H1 (cell line): ENCODE data around the gene MYLK3. TPM values are rescaled to one million over a fixed set of nuclear protein-coding genes. Genes with fewer than 3 reads are reported as not detected.

Experiments used
- CTCF ChIA-PET: fragments of 300-600 bp; sonication (Branson Sonifier 250); formaldehyde crosslinking; loops from one replicate; lab custom pipeline; 2021; ENCODE audit not compliant: partially characterized antibody; lab: Charles Lee
- POLR2A ChIA-PET: fragments of 300-600 bp; sonication (Branson Sonifier 250); formaldehyde crosslinking; loops from one replicate; lab custom pipeline; 2021; ENCODE audit warnings: inconsistent platforms; ENCODE audit not compliant: partially characterized antibody; lab: Charles Lee
- DNase-seq, 2 experiments: peaks; one replicate each; pipeline versions ENCODE4 v3.0.0 to v3.0.0-alpha.2; 2010 to 2022; ENCODE audit warnings: low spot score in 2 of 2, low read depth in 1 of 2, mixed read lengths in 1 of 2
- FAIRE-seq: peaks from 2 replicates; lab custom pipeline; 2011; peaks lifted over from hg19 to GRCh38; lab: Jason Lieb, UNC
- H2AFZ ChIP-seq: 2 replicates; pipeline ENCODE4 v1.8.1; 2012; ENCODE audit warnings: low read length, inconsistent platforms
- H2AK5ac ChIP-seq: 2 replicates; pipeline ENCODE4 v1.6.1; 2013; ENCODE audit warnings: low read depth, low read length
- H2BK120ac ChIP-seq: replicated peaks from 2 replicates; pipeline ENCODE3; 2013; ENCODE audit warnings: low read depth, low read length, inconsistent platforms
- H2BK12ac ChIP-seq: 2 replicates; pipeline ENCODE4 v1.6.1; 2013; ENCODE audit warnings: low read depth, low read length
- H2BK15ac ChIP-seq: 2 replicates; pipeline ENCODE4 v1.6.1; 2013; ENCODE audit warnings: low read length
- H2BK20ac ChIP-seq: 2 replicates; pipeline ENCODE4 v1.6.1; 2013; ENCODE audit warnings: low read length
- H2BK5ac ChIP-seq: 2 replicates; pipeline ENCODE4 v1.6.1; 2013; ENCODE audit warnings: low read depth, low read length
- H3K14ac ChIP-seq: 2 replicates; pipeline ENCODE4 v1.6.1; 2013; ENCODE audit warnings: inconsistent platforms; ENCODE audit not compliant: insufficient read length
- H3K18ac ChIP-seq: 2 replicates; pipeline ENCODE4 v1.6.1; 2013; ENCODE audit warnings: low read length; ENCODE audit errors: extremely low read depth
- H3K23ac ChIP-seq: 2 replicates; pipeline ENCODE4 v1.6.1; 2013; ENCODE audit warnings: inconsistent platforms; ENCODE audit not compliant: insufficient read length
- H3K23me2 ChIP-seq: 2 replicates; pipeline ENCODE4 v1.6.1; 2013; ENCODE audit warnings: low read depth, low read length
- H3K27ac ChIP-seq: 2 replicates; pipeline ENCODE4 v1.6.1; 2011; ENCODE audit warnings: low read depth, low read length, inconsistent platforms
- H3K27me3 ChIP-seq, 4 experiments: replicated peaks in 1 of 4; 1 replicate in 1 of 4; 2 replicates in 3 of 4; pipeline versions ENCODE4 v1.6.1 to v1.8.1; 2011 to 2013; ENCODE audit warnings: low read length in 3 of 4, mild to moderate bottlenecking in 3 of 4, inconsistent platforms in 2 of 4, mixed read lengths in 2 of 4, moderate library complexity in 1 of 4; ENCODE audit not compliant: control insufficient read depth in 3 of 4, insufficient read depth in 3 of 4; ENCODE audit errors: extremely low read depth in 1 of 4
- H3K36me3 ChIP-seq, 4 experiments: 2 replicates each; pipeline versions ENCODE4 v1.6.1 to v1.8.1; 2011 to 2013; ENCODE audit warnings: mild to moderate bottlenecking in 4 of 4, low read length in 3 of 4, moderate library complexity in 2 of 4, control low read depth in 1 of 4, inconsistent platforms in 1 of 4; ENCODE audit not compliant: insufficient read depth in 4 of 4, control insufficient read depth in 2 of 4
- H3K4ac ChIP-seq: replicated peaks from 2 replicates; pipeline ENCODE3; 2013; ENCODE audit warnings: low read length, low read depth, mixed read lengths, inconsistent platforms; ENCODE audit not compliant: insufficient read length
- H3K4me1 ChIP-seq, 4 experiments: replicated peaks in 1 of 4; 1 replicate in 1 of 4; 2 replicates in 3 of 4; pipeline versions ENCODE4 v1.6.1 to v1.8.1; 2011 to 2013; ENCODE audit warnings: low read length in 3 of 4, inconsistent platforms in 2 of 4, mixed read lengths in 1 of 4; ENCODE audit not compliant: insufficient read depth in 4 of 4, control insufficient read depth in 3 of 4
- H3K4me2 ChIP-seq, 2 experiments: 2 replicates each; pipeline versions ENCODE4 v1.6.1 to v1.8.1; 2011 to 2013; ENCODE audit warnings: low read depth in 2 of 2, low read length in 2 of 2, control low read depth in 1 of 2, inconsistent platforms in 1 of 2, mild to moderate bottlenecking in 1 of 2; ENCODE audit not compliant: insufficient read depth in 1 of 2
- H3K4me3 ChIP-seq, 4 experiments: fragments of 200-600, 300-600 bp in 1 of 4; sonication (generic), shearing (Covaris generic), sonication (Bioruptor Twin) in 1 of 4; 2 replicates each; pipeline versions ENCODE4 v1.5.1 to v1.8.1; 2011 to 2016; ENCODE audit warnings: low read length in 4 of 4, low read depth in 3 of 4, control low read depth in 2 of 4, inconsistent platforms in 2 of 4, mild to moderate bottlenecking in 2 of 4, mixed read lengths in 1 of 4, moderate library complexity in 1 of 4; ENCODE audit not compliant: insufficient read depth in 2 of 4; ENCODE audit errors: extremely low read depth in 1 of 4
- H3K56ac ChIP-seq: replicated peaks from 2 replicates; pipeline ENCODE3; 2013; ENCODE audit warnings: low read depth, mild to moderate bottlenecking, mixed read lengths, low read length, inconsistent platforms; ENCODE audit not compliant: insufficient read length
- H3K79me1 ChIP-seq: 2 replicates; pipeline ENCODE4 v1.6.1; 2013; ENCODE audit warnings: low read depth, low read length, control low read depth
- H3K79me2 ChIP-seq, 2 experiments: 2 replicates each; pipeline versions ENCODE4 v1.6.1 to v1.8.1; 2012 to 2013; ENCODE audit warnings: low read length in 2 of 2, mild to moderate bottlenecking in 2 of 2, inconsistent platforms in 1 of 2; ENCODE audit not compliant: insufficient read depth in 2 of 2, control insufficient read depth in 1 of 2
- H3K9ac ChIP-seq, 4 experiments: replicated peaks in 1 of 4; 1 replicate in 1 of 4; 2 replicates in 3 of 4; pipeline versions ENCODE4 v1.6.1 to v1.8.1; 2011 to 2013; ENCODE audit warnings: low read depth in 3 of 4, low read length in 3 of 4, control low read depth in 2 of 4, mild to moderate bottlenecking in 2 of 4, moderate library complexity in 2 of 4, inconsistent platforms in 1 of 4; ENCODE audit errors: extremely low read depth in 1 of 4
- H3K9me3 ChIP-seq, 2 experiments: 2 replicates each; pipeline versions ENCODE4 v1.6.1 to v1.8.1; 2012 to 2013; ENCODE audit warnings: mild to moderate bottlenecking in 2 of 2, moderate library complexity in 2 of 2, control low read depth in 1 of 2, inconsistent platforms in 1 of 2, low read depth in 1 of 2, low read length in 1 of 2, mixed read lengths in 1 of 2; ENCODE audit not compliant: insufficient read depth in 2 of 2
- H4K20me1 ChIP-seq, 2 experiments: replicated peaks in 1 of 2; 2 replicates each; pipeline versions ENCODE3 to v1.8.1; 2011 to 2013; ENCODE audit warnings: inconsistent platforms in 2 of 2, low read length in 2 of 2, mild to moderate bottlenecking in 1 of 2; ENCODE audit not compliant: insufficient read depth in 2 of 2, control insufficient read depth in 1 of 2
- H4K5ac ChIP-seq: 2 replicates; pipeline ENCODE4 v1.6.1; 2013; ENCODE audit warnings: low read length, low read depth, mixed read lengths, inconsistent platforms; ENCODE audit not compliant: insufficient read length
- H4K8ac ChIP-seq: 2 replicates; pipeline ENCODE4 v1.8.0; 2013; ENCODE audit warnings: mild to moderate bottlenecking, moderate library complexity, low read length, inconsistent platforms; ENCODE audit not compliant: insufficient read depth; ENCODE audit errors: extremely low read depth
- H4K91ac ChIP-seq: replicated peaks from 2 replicates; pipeline ENCODE3; 2013; ENCODE audit warnings: low read length, mixed read lengths, inconsistent platforms; ENCODE audit not compliant: insufficient read length
- ASH2L ChIP-seq: fragments of 200-600, 300-600 bp; sonication (generic); IDR thresholded peaks from one replicate; pipeline ENCODE4 v1.7.1; 2017; ENCODE audit warnings: low read length
- BCL11A ChIP-seq, 2 experiments: IDR thresholded peaks; one replicate each; pipeline ENCODE4 v1.6.1; 2011; ENCODE audit warnings: low read depth in 2 of 2, low read length in 2 of 2, mild to moderate bottlenecking in 2 of 2
- BRCA1 ChIP-seq: IDR thresholded peaks from 2 replicates; pipeline ENCODE4 v1.6.1; 2012; ENCODE audit warnings: low read depth, low read length, improper control_type of control experiment
- KDM4A ChIP-seq: IDR thresholded peaks from one replicate; pipeline ENCODE4 v1.7.1; 2012; ENCODE audit warnings: low read depth, mild to moderate bottlenecking, moderate library complexity, low read length, inconsistent platforms; ENCODE audit not compliant: severe bottlenecking
- PHF8 ChIP-seq: fragments of 200-600 bp; sonication (generic); conservative IDR thresholded peaks from 2 replicates; pipeline ENCODE4 v1.7.1; 2012; ENCODE audit warnings: low read depth, mild to moderate bottlenecking, inconsistent platforms, low read length, moderate library complexity
- POLR2AphosphoS5 ChIP-seq: IDR thresholded peaks from 2 replicates; pipeline ENCODE4 v1.6.1; 2011; ENCODE audit warnings: low read depth, low read length
- SP2 ChIP-seq: IDR thresholded peaks from 2 replicates; pipeline ENCODE4 v1.6.1; 2012; ENCODE audit warnings: mild to moderate bottlenecking, low read length, inconsistent platforms
- TAF1 ChIP-seq: IDR thresholded peaks from 2 replicates; pipeline ENCODE4 v1.6.1; 2011; ENCODE audit warnings: mild to moderate bottlenecking, low read depth, low read length
- YY1 ChIP-seq: IDR thresholded peaks from 2 replicates; pipeline ENCODE4 v1.6.1; 2011; ENCODE audit warnings: low read depth, mild to moderate bottlenecking, low read length
- WGBS, 2 experiments: shearing (Covaris generic) in 1 of 2; methylation state at CpG; one replicate each; pipeline versions ENCODE4 v1.1.6 to v1.1.7; 2013 to 2015; ENCODE audit warnings: low lambda C conversion rate in 2 of 2, mixed read lengths in 2 of 2, inconsistent platforms in 1 of 2, low coverage in 1 of 2, missing lambda C conversion rate in 1 of 2; ENCODE audit not compliant: insufficient replicate concordance in 2 of 2, insufficient coverage in 1 of 2, insufficient read length in 1 of 2; ENCODE audit errors: extremely low coverage in 1 of 2, missing lambda C conversion rate in 1 of 2; 5-methylcytosine and 5-hydroxymethylcytosine counted together
- polyA plus RNA-seq, 7 experiments: library from polyadenylated mRNA; depleted of rRNA in 3 of 7; stranded (reverse) in 5 of 7; unstranded in 2 of 7; fragments of >200 nt in 5 of 7; fragments of 200-250 nt in 2 of 7; gene quantifications; 1 replicate in 5 of 7; 2 replicates in 1 of 7; 4 replicates in 1 of 7; pipeline versions ENCODE4 v1.2.1 to v1.2.3, GENCODE V29; 2011 to 2013; ENCODE audit warnings: missing spikeins in 2 of 7, mixed read lengths in 2 of 7
- total RNA-seq: library from RNA; stranded (reverse); fragmentation: NEBNext Ultra II Directional; extraction: Animal tissue kit (Norgen Biotek cat#: 25700); gene quantifications from 2 replicates; pipeline ENCODE4 v1.2.1, GENCODE V29; 2021
- TF ChIP-seq, protein P1 (sequence below): IDR thresholded peaks from 2 replicates; pipeline ENCODE4 v1.6.1; 2012; ENCODE audit warnings: inconsistent platforms

The MYLK3 gene
- total and polyA plus RNA-seq, 2 of the 8 experiments (the other 6 are each of a cell fraction or from before 2014, with no cell fraction given): 0.14 to 0.35 TPM

DNA sequence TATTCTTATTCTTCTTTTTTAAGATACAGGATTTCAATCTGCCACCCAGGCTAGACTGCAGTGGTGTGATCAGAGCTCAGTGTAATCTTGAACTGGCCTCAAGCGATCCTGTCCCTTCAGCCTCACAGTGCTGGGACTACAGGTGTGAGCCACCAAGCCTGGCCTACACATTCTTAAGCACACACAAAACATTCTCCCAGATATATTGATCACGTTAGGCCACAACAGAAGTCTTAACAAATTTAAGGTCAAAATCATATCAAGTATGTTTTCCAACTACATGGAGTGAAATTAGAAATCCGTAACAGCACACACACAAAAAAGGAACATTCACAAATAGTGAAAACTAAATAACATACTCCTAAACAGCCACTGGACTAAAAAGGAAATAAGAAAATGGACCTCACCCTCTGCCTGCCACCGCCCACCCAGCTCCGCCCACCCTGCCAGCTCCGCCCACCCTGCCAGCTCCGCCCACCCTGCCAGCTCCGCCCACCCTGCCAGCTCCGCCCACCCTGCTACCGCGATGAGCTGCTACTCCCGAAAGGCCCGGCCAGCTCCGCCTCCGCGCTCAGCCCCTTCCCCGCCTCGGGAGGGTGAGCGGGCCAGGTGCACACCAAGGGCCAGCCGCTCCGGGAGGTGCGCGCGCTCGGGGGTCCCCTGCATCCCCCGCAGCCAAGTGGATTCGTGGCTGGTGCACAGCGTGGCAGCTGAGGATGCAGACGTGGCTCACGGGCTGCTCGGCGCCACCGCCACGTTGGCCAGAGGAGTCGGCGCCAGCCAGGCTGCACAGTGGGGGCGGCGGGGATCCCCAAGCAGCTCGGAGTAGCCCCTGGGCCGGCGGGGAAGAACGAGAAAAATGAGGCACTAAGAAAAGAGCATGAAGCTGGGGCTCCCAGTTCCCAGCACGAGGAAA, 41.6 kb upstream of the MYLK3 start:
- Histone ChIP-seq H2AFZ (0 out of 2 replicates have a peak overlapping the region, but pooled peaks have one; percentile 68), H3K27me3 (no peaks in the 10 kb centered on the region), H3K79me1 (no peaks in the 10 kb centered on the region), H3K9ac (peak overlapping the region; percentile 71 to 87 (median 78)), H3K4me1 (peaks cover 0 to 9% (median 6%) of the 10 kb centered on the region in 4 experiments; a peak in 6 of 7 replicates), H3K9me3 (peaks cover 0 to 5% of the 10 kb centered on the region in 2 experiments; a peak in 2 of 4 replicates), H3K23me2 (peaks cover 4% of the 10 kb centered on the region), H4K8ac (peak overlapping the region; percentile 95; the same call in 1 of the 2 replicates), H2AK5ac (no peak overlapping the region), H2BK5ac (peak overlapping the region; percentile 86; the same call in 1 of the 2 replicates), H3K4me3 (peak overlapping the region; percentile 69 to 87 (median 76)), H3K23ac (no peak overlapping the region), H3K14ac (no peak overlapping the region), H3K4me2 (peak overlapping the region; percentile 69 to 85), H4K5ac (peak overlapping the region; percentile 89), H4K20me1 (no peaks in the 10 kb centered on the region), H2BK20ac (no peak overlapping the region), H3K36me3 (no peaks in the 10 kb centered on the region; a peak in 1 of 8 replicates), H3K56ac (peak overlapping the region; percentile 75), H2BK120ac (no peak overlapping the region), H3K18ac (peak overlapping the region; percentile 96), H2BK15ac (peak overlapping the region; percentile 73; the same call in 1 of the 2 replicates), H2BK12ac (no peak overlapping the region; the same call in 1 of the 2 replicates), H3K27ac (peak overlapping the region; percentile 69; the same call in 1 of the 2 replicates), H3K79me2 (no peaks in the 10 kb centered on the region), H4K91ac (peak overlapping the region; percentile 96), H3K4ac (no peak overlapping the region)
- FAIRE-seq (peak; percentile 80), DNase-seq (peak; percentile 44 to 90)
- CTCF ChIA-PET: interaction anchor here (1.1 to 2.9 kb wide), 5 partner anchors 11 to 99 kb away, joined by 3 to 15 read pairs (median 6); no protein-coding TSS in a partner anchor
- 5% methylated on average over 32 of the region's 43 CpGs; no CpG with 5 or more reads in 1 of the 2 experiments for WGBS, 2 experiments
- POLR2A ChIA-PET: interaction anchor here (0.7 to 1.7 kb wide), 14 partner anchors 8 to 157 kb away, joined by 3 to 10 read pairs (median 4); partner anchors contain the start of genes C16orf87 and ORC6
- TF ChIP-seq TAF1 (peak; percentile 77; the same call in 1 of the 2 replicates), SP2 (no peak), ASH2L (peak; percentile 81), PHF8 (peak; percentile 97), BRCA1 (peak; percentile 55; the same call in 1 of the 2 replicates), KDM4A (peak; percentile 93), YY1 (no peak), POLR2AphosphoS5 (peak; percentile 92), BCL11A (IDR thresholded peaks at IDR 0.05; ENCODE audit: low read depth in 2 of 2, low read length in 2 of 2) (no peak)
- TF ChIP-seq, protein P1, sequence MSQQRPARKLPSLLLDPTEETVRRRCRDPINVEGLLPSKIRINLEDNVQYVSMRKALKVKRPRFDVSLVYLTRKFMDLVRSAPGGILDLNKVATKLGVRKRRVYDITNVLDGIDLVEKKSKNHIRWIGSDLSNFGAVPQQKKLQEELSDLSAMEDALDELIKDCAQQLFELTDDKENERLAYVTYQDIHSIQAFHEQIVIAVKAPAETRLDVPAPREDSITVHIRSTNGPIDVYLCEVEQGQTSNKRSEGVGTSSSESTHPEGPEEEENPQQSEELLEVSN: no peak; the same call in 1 of the 2 replicates
